Measurements from ENCODE around the gene FOSB. TPM values are rescaled to one million over a fixed set of nuclear protein-coding genes. Genes with fewer than 3 reads are reported as not detected.

Gene FOSB
- total RNA-seq, 2 experiments from 2014 or later: 7.3 to 7.7 TPM

GRCh38 chr19:45495178-45495577 is 27.4 kb downstream of the FOSB start:
- DNase-seq (no peak), ATAC-seq (no peak)
- ChIA-PET POLR2A (interaction anchor here (0.6 kb wide), 1 partner anchor 26 kb away, joined by 3 read pairs; no protein-coding TSS in a partner anchor), CTCF (interaction anchor here (0.5 to 4.6 kb wide), 11 partner anchors 9 to 183 kb away, joined by 3 to 33 read pairs (median 4); no protein-coding TSS in a partner anchor)
- Mint-ChIP-seq H3K27ac (no peak overlapping the region), H3K4me1 (peaks cover 40% of the 10 kb centered on the region), H3K4me3 (peak overlapping the region; percentile 6), H3K27me3 (peaks cover 31% of the 10 kb centered on the region), H3K36me3 (ENCODE audit: low read depth) (peaks cover 2% of the 10 kb centered on the region), H3K9me3 (ENCODE audit: low read depth) (no peaks in the 10 kb centered on the region)
- intact Hi-C loops (cut with DNase I, micrococcal nuclease): loop anchor here in 1 of 2 experiments (5.0 kb wide), 1 partner anchor 403 kb away; the partner anchor contains the start of gene PPP1R37

GRCh38 chr19:45496349-45496953 is 28.7 kb downstream of the FOSB start:
- peak; percentile 74 for DNase-seq
- peaks cover 43% of the 10 kb centered on the region for H3K4me1 Mint-ChIP-seq
- ATAC-seq: peak; percentile 1
- intact Hi-C loops (cut with DNase I, micrococcal nuclease): loop anchor here (2.0 to 5.0 kb wide), 3 partner anchors 88 to 404 kb away; partner anchors contain the start of genes OPA3 (in 1 of the 2) and PPP1R37 (in 1 of the 2)
- H3K4me3 Mint-ChIP-seq: peak overlapping the region; percentile 6
- peaks cover 31% of the 10 kb centered on the region for H3K27me3 Mint-ChIP-seq
- CTCF ChIA-PET: interaction anchor here (0.9 to 4.6 kb wide), 7 partner anchors 9 to 181 kb away, joined by 3 to 33 read pairs (median 4); no protein-coding TSS in a partner anchor
- no peaks in the 10 kb centered on the region for H3K9me3 Mint-ChIP-seq (ENCODE audit: low read depth)
- peaks cover 2% of the 10 kb centered on the region for H3K36me3 Mint-ChIP-seq (ENCODE audit: low read depth)
- POLR2A ChIA-PET: interaction anchor here (1.0 to 1.1 kb wide), 2 partner anchors 11 to 17 kb away, joined by 3 read pairs; no protein-coding TSS in a partner anchor
- H3K27ac Mint-ChIP-seq: no peak overlapping the region

GRCh38 chr19:45497791-45498190 is 30.0 kb downstream of the FOSB start:
- H3K27ac Mint-ChIP-seq: no peak overlapping the region
- H3K9me3 Mint-ChIP-seq (ENCODE audit: low read depth): no peaks in the 10 kb centered on the region
- peaks cover 43% of the 10 kb centered on the region for H3K4me1 Mint-ChIP-seq
- peak overlapping the region; percentile 63 for H3K4me3 Mint-ChIP-seq
- H3K36me3 Mint-ChIP-seq (ENCODE audit: low read depth): peaks cover 2% of the 10 kb centered on the region
- intact Hi-C loops (cut with DNase I, micrococcal nuclease): loop anchor here (1.0 to 5.0 kb wide), 10 partner anchors 9 to 405 kb away; partner anchors contain the start of genes OPA3 (in 2 of the 2), POLR1G (in 1 of the 2), PPP1R37 (in 1 of the 2) and QPCTL (in 1 of the 2)
- ATAC-seq (no peak), DNase-seq (peak; percentile 34)
- peaks cover 23% of the 10 kb centered on the region for H3K27me3 Mint-ChIP-seq
- CTCF ChIA-PET: interaction anchor here (0.6 to 4.6 kb wide), 4 partner anchors 12 to 320 kb away, joined by 3 to 33 read pairs (median 8); partner anchors contain the start of gene TRAPPC6A
- POLR2A ChIA-PET: interaction anchor here (0.6 kb wide), 1 partner anchor 100 kb away, joined by 4 read pairs; no protein-coding TSS in a partner anchor

- peak within 1 kb of the TSS; percentile 55 for H3K27ac Mint-ChIP-seq
- no peaks in the 10 kb centered on the region for H3K9me3 Mint-ChIP-seq (ENCODE audit: low read depth)
- peaks cover 21% of the 10 kb centered on the region for H3K27me3 Mint-ChIP-seq
- ChIA-PET POLR2A (interaction anchor here (1.3 kb wide), 1 partner anchor 13 kb away, joined by 4 read pairs; no protein-coding TSS in a partner anchor), CTCF (interaction anchor here (0.6 to 4.6 kb wide), 8 partner anchors 9 to 195 kb away, joined by 3 to 33 read pairs (median 4); partner anchors contain the start of gene QPCTL)
- intact Hi-C loops (cut with DNase I, micrococcal nuclease): loop anchor here in 1 of 2 experiments (2.0 to 5.0 kb wide), 2 partner anchors 60 to 406 kb away; partner anchors contain the start of gene PPP1R37
- DNase-seq (peak; percentile 79), ATAC-seq (peak; percentile 49)
- H3K36me3 Mint-ChIP-seq (ENCODE audit: low read depth): peaks cover 2% of the 10 kb centered on the region
- peaks cover 36% of the 10 kb centered on the region for H3K4me1 Mint-ChIP-seq
- H3K4me3 Mint-ChIP-seq: peak within 1 kb of the TSS; percentile 73
Observed at GRCh38 chr19:45498411-45499195, 30.8 kb downstream of the FOSB start, which contains the start of gene PPM1N. Gene PPM1N (plus strand): TSS chr19:45498443. CDS start chr19:45498473, 30 bp downstream.

- H3K9me3 Mint-ChIP-seq (ENCODE audit: low read depth): no peaks in the 10 kb centered on the region
- H3K4me3 Mint-ChIP-seq: peak overlapping the region; percentile 10
- ChIA-PET POLR2A (interaction anchor here (0.6 to 1.3 kb wide), 3 partner anchors 14 to 322 kb away, joined by 3 to 4 read pairs (median 3); partner anchors contain the start of gene TRAPPC6A), CTCF (interaction anchor here (0.6 to 2.9 kb wide), 8 partner anchors 9 to 194 kb away, joined by 3 to 14 read pairs (median 4); partner anchors contain the start of gene QPCTL)
- DNase-seq: peak; percentile 85
- peaks cover 2% of the 10 kb centered on the region for H3K36me3 Mint-ChIP-seq (ENCODE audit: low read depth)
- peak; percentile 60 for ATAC-seq
- intact Hi-C loops (cut with DNase I, micrococcal nuclease): loop anchor here in 1 of 2 experiments (2.0 to 5.0 kb wide), 2 partner anchors 59 to 407 kb away; partner anchors contain the start of gene PPP1R37
- peaks cover 33% of the 10 kb centered on the region for H3K4me1 Mint-ChIP-seq
- H3K27me3 Mint-ChIP-seq: peaks cover 21% of the 10 kb centered on the region
- peak overlapping the region; percentile 37 for H3K27ac Mint-ChIP-seq
Observed at GRCh38 chr19:45499196-45500180, 31.7 kb downstream of the FOSB start.

- POLR2A ChIA-PET: no interaction called here
- DNase-seq: no peak
- H3K36me3 Mint-ChIP-seq (ENCODE audit: low read depth): peaks cover 2% of the 10 kb centered on the region
- peaks cover 14% of the 10 kb centered on the region for H3K27me3 Mint-ChIP-seq
- CTCF ChIA-PET: interaction anchor here (0.7 to 1.0 kb wide), 2 partner anchors 16 to 60 kb away, joined by 3 to 4 read pairs; no protein-coding TSS in a partner anchor
- H3K9me3 Mint-ChIP-seq (ENCODE audit: low read depth): no peaks in the 10 kb centered on the region
- intact Hi-C loops (cut with DNase I, micrococcal nuclease): no loop called here
- no peak for ATAC-seq
- no peak overlapping the region for H3K4me3 Mint-ChIP-seq
- peaks cover 40% of the 10 kb centered on the region for H3K4me1 Mint-ChIP-seq
- no peak overlapping the region for H3K27ac Mint-ChIP-seq
Observed at GRCh38 chr19:45500918-45501729, 33.3 kb downstream of the FOSB start.

GRCh38 chr19:45501730-45502014 is 33.9 kb downstream of the FOSB start:
- H3K36me3 Mint-ChIP-seq (ENCODE audit: low read depth): peaks cover 2% of the 10 kb centered on the region
- H3K4me1 Mint-ChIP-seq: peaks cover 41% of the 10 kb centered on the region
- peaks cover 14% of the 10 kb centered on the region for H3K27me3 Mint-ChIP-seq
- intact Hi-C loops (cut with DNase I, micrococcal nuclease): no loop called here
- H3K4me3 Mint-ChIP-seq: no peak overlapping the region
- ATAC-seq: no peak
- CTCF ChIA-PET: interaction anchor here (0.7 to 1.0 kb wide), 2 partner anchors 17 to 61 kb away, joined by 3 to 4 read pairs; no protein-coding TSS in a partner anchor
- H3K9me3 Mint-ChIP-seq (ENCODE audit: low read depth): no peaks in the 10 kb centered on the region
- POLR2A ChIA-PET: no interaction called here
- DNase-seq: no peak
- no peak overlapping the region for H3K27ac Mint-ChIP-seq

- intact Hi-C loops (cut with DNase I, micrococcal nuclease): no loop called here
- DNase-seq (no peak), ATAC-seq (no peak)
- CTCF ChIA-PET: no interaction called here
- peaks cover 40% of the 10 kb centered on the region for H3K4me1 Mint-ChIP-seq
- peaks cover 2% of the 10 kb centered on the region for H3K36me3 Mint-ChIP-seq (ENCODE audit: low read depth)
- no peaks in the 10 kb centered on the region for H3K9me3 Mint-ChIP-seq (ENCODE audit: low read depth)
- H3K4me3 Mint-ChIP-seq: no peak overlapping the region
- H3K27me3 Mint-ChIP-seq: peaks cover 12% of the 10 kb centered on the region
- POLR2A ChIA-PET: no interaction called here
- no peak overlapping the region for H3K27ac Mint-ChIP-seq
Observed at GRCh38 chr19:45502111-45502510, 34.3 kb downstream of the FOSB start.

GRCh38 chr19:45503909-45504308 is 36.1 kb downstream of the FOSB start:
- H3K4me1 Mint-ChIP-seq: peaks cover 28% of the 10 kb centered on the region
- ATAC-seq (no peak), DNase-seq (no peak)
- H3K9me3 Mint-ChIP-seq (ENCODE audit: low read depth): no peaks in the 10 kb centered on the region
- ChIA-PET CTCF (no interaction called here), POLR2A (no interaction called here)
- peaks cover 5% of the 10 kb centered on the region for H3K27me3 Mint-ChIP-seq
- H3K4me3 Mint-ChIP-seq: no peak overlapping the region
- no peak overlapping the region for H3K27ac Mint-ChIP-seq
- H3K36me3 Mint-ChIP-seq (ENCODE audit: low read depth): peaks cover 3% of the 10 kb centered on the region
- intact Hi-C loops (cut with DNase I, micrococcal nuclease): no loop called here

All from activated CD4-positive, alpha-beta T cell treated with anti-CD3 and anti-CD28 coated beads for 36 hours (primary cell).